GM10847 (cell line): Measurements from ENCODE around the gene TMEFF2.

Experiments
- POLR2A ChIP-seq: IDR thresholded peaks from 2 replicates; pipeline ENCODE4 v1.6.1; 2011; ENCODE audit not compliant: insufficient read length; ENCODE audit errors: extremely low read depth

TMEFF2 gene

DNA sequence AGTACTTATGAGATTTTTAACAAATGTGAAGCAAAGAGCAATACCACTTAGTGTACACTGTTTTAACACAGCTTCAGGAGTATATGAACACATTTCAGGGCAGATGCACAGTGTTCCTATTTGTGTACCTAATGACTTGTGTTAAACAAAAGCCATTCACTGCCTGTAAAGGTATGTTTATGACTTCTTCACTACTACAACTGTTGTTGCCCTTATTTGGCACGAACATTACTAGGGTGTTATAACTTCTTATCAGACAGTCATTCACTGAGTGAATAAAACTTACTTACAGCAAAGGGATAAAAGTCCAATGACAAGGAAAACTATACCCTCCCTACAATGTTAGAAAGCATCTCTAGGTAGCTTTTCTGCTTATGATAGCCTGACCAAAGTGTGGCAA is 262.4 kb downstream of the TMEFF2 start:
- no peak for TF ChIP-seq POLR2A

DNA sequence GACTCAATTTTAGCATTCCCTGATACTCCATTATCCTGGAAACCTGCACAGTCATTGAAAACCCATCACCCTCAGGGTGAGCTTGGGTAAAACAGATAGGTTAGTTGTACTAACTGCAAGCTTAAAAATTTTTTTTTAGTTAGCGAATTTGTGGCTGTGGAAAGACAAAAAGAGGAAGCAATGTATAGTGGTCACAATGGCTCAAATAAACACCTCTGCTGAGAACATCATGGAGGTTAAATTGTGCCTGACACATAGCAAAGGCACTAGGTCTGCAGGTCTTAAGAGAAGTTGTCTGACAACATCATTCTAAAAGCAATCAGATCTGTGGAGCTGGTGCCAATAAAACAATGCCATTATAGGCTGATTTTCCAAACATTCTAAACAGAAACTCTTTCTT is 263.4 kb downstream of the TMEFF2 start:
- TF ChIP-seq POLR2A: no peak

- no peak for TF ChIP-seq POLR2A
These were observed 264.5 kb downstream of the TMEFF2 start for GRCh38 chr2:191930205-191930604.

GRCh38 chr2:191929288-191929687 is 265.4 kb downstream of the TMEFF2 start:
- no peak for TF ChIP-seq POLR2A

- TF ChIP-seq POLR2A: no peak
These were observed 266.7 kb downstream of the TMEFF2 start for GRCh38 chr2:191927991-191928390.

DNA sequence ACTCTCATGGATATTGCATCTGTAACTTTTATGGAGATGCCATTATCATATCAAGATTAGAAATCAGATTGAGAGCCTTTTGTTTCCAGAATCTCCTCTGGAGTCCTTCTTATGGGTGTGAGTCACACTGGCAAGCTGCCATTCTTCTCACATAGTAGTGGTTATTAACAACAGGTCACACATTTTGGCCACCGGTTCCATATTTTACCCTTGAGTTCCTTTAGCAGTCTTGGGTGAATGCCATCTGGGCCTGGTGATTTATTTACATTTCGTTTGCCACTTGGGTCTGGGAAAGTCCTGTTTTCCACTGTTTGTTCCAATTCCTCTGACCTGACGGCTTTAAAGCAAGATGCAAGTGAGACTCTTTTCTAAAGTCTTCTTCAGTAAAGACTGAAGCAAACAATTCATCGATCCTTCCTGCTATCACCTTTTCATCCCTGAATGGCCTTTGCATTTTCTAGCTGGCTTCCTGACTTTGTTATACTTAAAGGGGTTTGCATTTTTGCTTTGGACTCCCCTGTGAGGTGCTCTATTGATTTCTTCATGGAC is 267.3 kb downstream of the TMEFF2 start:
- TF ChIP-seq POLR2A: no peak

- no peak for TF ChIP-seq POLR2A
These were observed 268.1 kb downstream of the TMEFF2 start for GRCh38 chr2:191926671-191927070.

DNA sequence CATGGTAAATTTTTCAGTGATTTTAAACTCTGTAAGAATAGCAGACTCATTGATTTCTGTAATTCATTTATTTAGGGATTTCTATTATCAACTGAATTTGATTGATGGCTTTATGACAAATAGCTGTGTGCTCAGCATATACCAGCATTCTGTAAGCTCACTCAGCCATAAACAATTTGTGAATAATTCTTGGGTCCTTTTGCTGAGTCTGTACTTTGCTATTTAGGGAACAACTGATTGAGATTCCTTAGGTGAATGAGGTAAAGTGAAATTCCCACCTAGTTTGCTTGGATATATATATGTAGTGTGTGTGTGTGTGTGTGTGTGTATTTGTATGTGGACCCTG is 271.1 kb downstream of the TMEFF2 start:
- TF ChIP-seq POLR2A: no peak

GRCh38 chr2:191922736-191923651 is 271.7 kb downstream of the TMEFF2 start:
- TF ChIP-seq POLR2A: no peak

DNA sequence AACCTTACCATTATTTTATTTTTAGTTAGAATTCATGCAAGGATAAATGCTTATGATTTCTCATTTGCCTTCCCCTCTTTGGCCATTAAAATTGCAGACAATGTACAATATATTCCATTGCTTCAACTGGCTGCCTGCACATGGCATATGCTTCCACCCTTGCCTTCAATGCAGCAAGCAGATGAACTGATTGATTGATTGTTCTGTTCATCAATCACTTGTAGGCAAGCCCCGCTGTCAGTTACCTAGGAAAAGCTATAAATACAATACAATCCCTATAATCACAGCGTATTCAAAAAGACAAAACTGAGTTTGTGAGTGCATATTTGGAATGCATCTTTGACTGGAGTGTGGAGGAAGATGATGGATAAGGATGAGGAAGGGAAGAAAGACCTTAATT is 274.2 kb downstream of the TMEFF2 start:
- TF ChIP-seq POLR2A: no peak

DNA sequence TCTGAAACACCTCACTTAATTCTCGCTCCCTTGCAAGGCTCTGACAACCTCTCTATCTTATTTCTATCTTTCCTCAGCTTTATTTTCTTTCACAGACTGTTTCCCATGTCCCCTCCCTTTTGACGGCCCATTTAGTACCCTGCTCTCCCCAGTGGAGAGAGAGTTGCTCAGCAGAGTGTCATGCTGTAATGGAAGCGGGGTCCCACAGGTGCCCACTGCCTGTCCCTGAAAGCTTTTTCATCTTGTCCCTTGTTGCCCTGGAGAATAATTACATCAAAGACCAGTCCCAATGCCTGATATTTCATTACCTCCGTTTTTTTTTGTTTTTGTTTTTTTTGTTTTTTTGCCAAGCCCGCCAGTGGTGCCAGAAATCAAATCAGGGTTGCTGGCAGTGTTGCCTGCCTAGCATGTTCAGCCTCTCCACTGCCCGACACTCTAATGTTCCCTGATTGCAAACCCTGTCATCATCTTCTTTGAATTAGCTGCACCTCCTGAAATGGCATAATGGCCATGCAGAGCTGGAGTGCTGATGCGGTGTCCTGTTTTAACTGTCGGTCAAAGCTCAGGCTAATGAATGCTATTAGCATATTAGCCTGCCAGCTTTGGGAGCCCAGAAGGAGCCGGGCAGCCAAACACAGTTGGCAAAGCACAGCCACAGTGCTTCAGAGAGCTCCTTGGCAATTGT is 276.6 kb downstream of the TMEFF2 start:
- TF ChIP-seq POLR2A: no peak

- TF ChIP-seq POLR2A: no peak
These were observed 277.3 kb downstream of the TMEFF2 start for GRCh38 chr2:191917430-191917881.

DNA sequence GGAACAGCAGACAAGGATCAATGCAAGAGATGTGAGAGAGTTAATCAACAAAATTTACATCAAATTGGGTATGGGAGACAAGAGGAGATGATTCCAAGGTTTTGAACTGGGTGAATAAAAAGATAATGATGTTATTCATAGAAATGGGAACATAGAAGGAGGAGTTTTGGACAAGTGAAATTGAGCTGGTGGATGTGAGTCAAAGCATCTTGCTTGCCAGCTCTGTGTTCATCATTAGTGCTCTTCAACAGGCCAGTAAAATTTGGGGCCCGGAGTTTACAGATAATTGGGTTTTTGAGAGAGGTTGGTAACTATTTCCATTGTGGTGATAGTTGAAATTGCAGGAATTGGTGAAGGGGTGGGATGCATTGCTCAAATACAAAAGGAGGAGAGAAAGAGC is 277.9 kb downstream of the TMEFF2 start:
- no peak for TF ChIP-seq POLR2A

GRCh38 chr2:191915750-191916149 is 279.0 kb downstream of the TMEFF2 start:
- no peak for TF ChIP-seq POLR2A

GRCh38 chr2:191913796-191914195 is 280.9 kb downstream of the TMEFF2 start:
- no peak for TF ChIP-seq POLR2A

DNA sequence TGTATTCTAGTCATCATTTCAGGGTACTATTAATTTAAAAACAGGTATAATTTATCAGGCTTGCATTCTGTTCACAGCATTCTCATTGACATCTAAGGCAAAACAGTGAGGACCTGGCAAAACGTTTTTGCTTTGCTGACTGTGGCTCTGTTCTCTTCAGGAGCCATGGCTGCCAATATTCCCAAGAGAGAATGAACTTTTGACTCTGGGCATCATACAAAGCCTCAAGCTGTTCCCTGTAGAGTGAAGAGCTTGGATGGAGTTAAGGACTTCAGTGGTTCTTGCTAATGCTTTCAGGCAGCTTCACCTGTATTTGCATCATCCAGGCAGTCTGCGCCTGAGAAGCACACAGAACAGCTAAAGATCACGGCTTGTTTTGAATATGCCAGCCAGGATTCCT is 282.0 kb downstream of the TMEFF2 start:
- TF ChIP-seq POLR2A: no peak
